Duodenal mucosa (tissue), 2 donors: ENCODE results near the gene FILIP1L.
"Not testable (repeated sequence)": the region's sequence is repeated elsewhere in the genome, so short reads cannot be mapped to it uniquely, and the experiment has no call there.

Experiments
- H3K27ac ChIP-seq: one replicate; pipeline ENCODE4 v1.7.0; 2013; ENCODE audit warnings: low read depth, low read length
- H3K27me3 ChIP-seq, 2 donors: one replicate each; pipeline ENCODE4 v1.7.0; 2013; ENCODE audit warnings: low read length in 2 of 2, control low read depth in 1 of 2; ENCODE audit not compliant: insufficient read depth in 2 of 2, control insufficient read depth in 1 of 2
- H3K36me3 ChIP-seq, 2 donors: one replicate each; pipeline ENCODE4 v1.7.0; 2013; ENCODE audit warnings: low read length in 2 of 2, control low read depth in 1 of 2; ENCODE audit not compliant: insufficient read depth in 2 of 2, control insufficient read depth in 1 of 2
- H3K4me1 ChIP-seq, 2 donors: one replicate each; pipeline ENCODE4 v1.7.0; 2013; ENCODE audit warnings: low read length in 2 of 2, control low read depth in 1 of 2; ENCODE audit not compliant: insufficient read depth in 2 of 2, control insufficient read depth in 1 of 2
- H3K4me3 ChIP-seq, 2 donors: one replicate each; pipeline ENCODE4 v1.7.0; 2013; ENCODE audit warnings: low read length in 2 of 2, low read depth in 1 of 2
- H3K9ac ChIP-seq, 2 donors: one replicate each; pipeline ENCODE4 v1.7.0; 2013; ENCODE audit warnings: low read length in 2 of 2, low read depth in 1 of 2
- H3K9me3 ChIP-seq, 2 donors: one replicate each; pipeline ENCODE4 v1.7.0; 2013; ENCODE audit warnings: low read length in 2 of 2, control low read depth in 1 of 2; ENCODE audit not compliant: control insufficient read depth in 1 of 2

FILIP1L gene

DNA sequence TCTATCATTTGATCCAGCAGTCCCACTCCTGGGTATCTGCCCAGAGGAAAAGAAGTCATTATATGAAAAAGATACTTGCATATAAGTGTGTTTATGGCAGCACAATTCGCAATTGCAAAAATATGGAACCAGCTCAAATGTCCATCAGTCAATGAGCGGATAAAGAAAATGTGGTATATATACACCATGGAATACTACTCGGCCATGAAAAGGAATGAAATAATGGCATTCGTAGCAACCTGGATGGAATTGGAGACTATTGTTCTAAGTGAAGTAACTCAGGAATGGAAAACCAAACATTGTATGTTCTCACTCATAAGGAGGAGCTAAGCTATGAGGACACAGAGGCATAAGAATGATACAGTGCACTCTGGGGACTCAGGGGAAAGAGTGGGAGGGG is 272.4 kb downstream of the FILIP1L start:
- H3K9me3 ChIP-seq, H3K4me3 ChIP-seq, H3K27ac ChIP-seq, H3K9ac ChIP-seq, H3K36me3 ChIP-seq, H3K27me3 ChIP-seq: not testable (repeated sequence)
- peaks cover 10 to 31% of the 10 kb centered on the region in 2 donors for H3K4me1 ChIP-seq

DNA sequence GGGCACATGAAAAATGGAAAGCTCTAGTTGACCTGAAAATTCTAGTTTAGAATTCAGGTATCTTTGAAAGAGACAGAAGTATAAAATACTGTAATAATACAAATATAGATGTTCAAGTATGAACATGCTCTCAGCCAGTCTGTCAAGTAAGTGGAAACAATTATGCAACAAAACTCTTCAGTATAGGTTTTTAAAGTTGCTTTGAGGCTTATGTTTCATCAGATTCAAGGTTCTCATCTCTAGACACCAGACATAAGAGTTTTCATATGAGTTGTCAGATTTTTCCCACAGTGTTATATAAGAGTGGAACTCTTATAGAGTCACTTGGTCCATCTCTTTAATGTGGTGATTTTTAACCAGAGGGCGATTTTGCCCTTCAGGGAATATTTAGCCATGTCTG is 274.7 kb downstream of the FILIP1L start:
- Histone ChIP-seq H3K36me3 (no peaks in the 10 kb centered on the region), H3K27me3 (no peaks in the 10 kb centered on the region), H3K4me3 (no peak overlapping the region), H3K9ac (no peak overlapping the region), H3K9me3 (no peaks in the 10 kb centered on the region), H3K27ac (no peak overlapping the region), H3K4me1 (peaks cover 10 to 31% of the 10 kb centered on the region in 2 donors)

DNA sequence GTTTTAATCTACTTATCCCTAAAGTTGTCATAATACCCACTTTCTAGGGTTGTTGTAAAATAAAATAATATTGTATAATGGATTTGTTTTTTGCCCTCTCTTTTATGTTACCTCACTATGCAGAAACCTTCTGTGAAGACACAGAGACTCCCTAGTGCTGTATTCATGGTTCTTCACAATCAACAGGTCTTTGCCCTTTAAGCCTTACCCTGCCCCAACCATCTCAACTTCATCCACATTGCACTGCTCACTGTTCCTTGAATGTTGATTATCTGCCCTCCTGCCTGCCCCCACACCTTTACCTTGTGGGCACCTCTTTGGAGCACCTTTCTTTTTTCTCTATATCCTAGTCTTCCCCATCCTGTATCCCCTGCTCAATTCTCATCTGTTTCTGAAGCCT is 275.5 kb downstream of the FILIP1L start:
- H3K27ac ChIP-seq, result no peak overlapping the region
- H3K27me3 ChIP-seq, result no peaks in the 10 kb centered on the region
- no peak overlapping the region for H3K9ac ChIP-seq
- H3K36me3 ChIP-seq, result no peaks in the 10 kb centered on the region
- peaks cover 6 to 23% of the 10 kb centered on the region in 2 donors for H3K4me1 ChIP-seq
- H3K9me3 ChIP-seq, result no peaks in the 10 kb centered on the region
- H3K4me3 ChIP-seq, result no peak overlapping the region

DNA sequence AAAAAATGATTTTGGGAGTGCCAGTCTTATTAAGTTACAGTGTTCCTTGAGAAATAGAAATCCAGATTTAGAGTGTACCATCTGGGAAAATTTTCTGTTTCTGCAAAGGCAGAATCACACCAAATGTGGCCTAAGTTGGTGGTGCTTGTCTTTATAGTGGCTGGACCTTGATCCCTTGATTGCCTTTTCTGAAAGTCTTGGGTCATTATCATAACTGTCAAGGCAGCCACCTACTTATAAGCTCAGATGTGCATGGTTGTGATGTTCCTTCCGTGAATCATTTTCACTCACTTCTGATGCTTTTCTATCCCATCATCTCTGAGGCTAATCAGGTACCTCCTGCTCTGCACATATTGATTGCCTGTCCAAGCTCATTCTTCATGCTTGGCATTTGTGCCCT is 276.6 kb downstream of the FILIP1L start:
- H3K9ac ChIP-seq, result no peak overlapping the region
- H3K4me3 ChIP-seq, result no peak overlapping the region
- H3K36me3 ChIP-seq, result no peaks in the 10 kb centered on the region
- peaks cover 6 to 12% of the 10 kb centered on the region in 2 donors for H3K4me1 ChIP-seq
- no peaks in the 10 kb centered on the region for H3K9me3 ChIP-seq
- no peak overlapping the region for H3K27ac ChIP-seq
- H3K27me3 ChIP-seq, result no peaks in the 10 kb centered on the region

DNA sequence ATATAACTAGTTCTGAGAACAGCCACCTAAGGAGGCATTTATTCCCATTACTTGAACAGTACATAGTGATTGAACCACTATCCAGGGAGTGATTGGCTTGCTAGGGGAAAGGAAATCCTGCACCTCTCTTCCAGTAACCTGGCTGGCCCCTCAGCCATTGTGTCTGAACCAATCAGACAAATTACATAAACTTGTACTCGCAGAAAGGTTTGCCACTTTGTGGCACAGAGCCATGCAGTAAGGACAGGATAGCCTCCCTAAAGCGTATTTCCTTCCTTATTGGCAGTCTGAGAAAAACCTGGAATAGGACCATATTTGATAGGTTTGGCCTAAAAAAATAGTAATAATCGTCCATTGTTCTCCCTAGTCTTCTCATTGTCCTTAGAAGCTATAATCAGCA is 277.6 kb downstream of the FILIP1L start:
- Histone ChIP-seq H3K36me3 (no peaks in the 10 kb centered on the region), H3K27me3 (no peaks in the 10 kb centered on the region), H3K9ac (no peak overlapping the region), H3K4me3 (no peak overlapping the region), H3K27ac (no peak overlapping the region), H3K9me3 (no peaks in the 10 kb centered on the region), H3K4me1 (peaks cover 6 to 12% of the 10 kb centered on the region in 2 donors)

DNA sequence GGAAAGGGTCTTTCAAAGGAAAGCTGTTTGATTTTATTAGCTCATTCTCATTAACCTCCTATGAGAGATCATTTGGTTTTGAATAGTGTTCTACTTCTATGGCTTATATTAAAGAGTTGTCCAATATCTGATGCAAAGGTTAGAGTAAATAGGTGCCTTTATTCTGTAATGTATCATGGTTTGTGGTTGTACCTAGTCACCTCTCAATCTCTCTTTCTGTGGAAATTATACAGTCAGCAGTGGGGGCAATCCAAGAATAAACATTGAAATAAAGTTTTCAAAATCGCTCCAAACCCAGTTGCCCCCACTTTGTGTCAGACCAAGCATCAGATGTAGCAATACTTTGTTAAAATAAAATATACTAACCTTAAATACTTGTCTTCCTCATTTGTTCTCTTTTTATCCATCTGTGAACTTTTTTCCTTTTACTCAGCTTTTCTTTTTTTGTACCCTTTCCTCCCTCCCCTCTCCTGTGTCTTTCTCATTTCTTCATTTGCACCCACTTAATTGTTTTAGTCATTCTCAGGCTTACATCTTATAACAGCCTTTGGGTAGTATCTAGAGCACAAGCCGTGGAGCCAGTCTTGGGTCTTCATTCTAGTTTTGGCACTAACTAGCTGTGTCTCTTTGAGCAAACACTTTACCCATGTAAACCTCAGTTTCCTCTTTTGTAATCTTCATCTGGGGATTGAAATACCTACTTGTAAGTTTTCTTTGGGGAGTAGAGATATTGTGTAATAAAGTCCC is 279.9 kb downstream of the FILIP1L start:
- H3K4me3 ChIP-seq, result no peak overlapping the region
- H3K27me3 ChIP-seq, result no peaks in the 10 kb centered on the region
- H3K36me3 ChIP-seq, result no peaks in the 10 kb centered on the region
- no peak overlapping the region for H3K9ac ChIP-seq
- H3K4me1 ChIP-seq, result peaks cover 6 to 12% of the 10 kb centered on the region in 2 donors
- no peaks in the 10 kb centered on the region for H3K9me3 ChIP-seq
- no peak overlapping the region for H3K27ac ChIP-seq

DNA sequence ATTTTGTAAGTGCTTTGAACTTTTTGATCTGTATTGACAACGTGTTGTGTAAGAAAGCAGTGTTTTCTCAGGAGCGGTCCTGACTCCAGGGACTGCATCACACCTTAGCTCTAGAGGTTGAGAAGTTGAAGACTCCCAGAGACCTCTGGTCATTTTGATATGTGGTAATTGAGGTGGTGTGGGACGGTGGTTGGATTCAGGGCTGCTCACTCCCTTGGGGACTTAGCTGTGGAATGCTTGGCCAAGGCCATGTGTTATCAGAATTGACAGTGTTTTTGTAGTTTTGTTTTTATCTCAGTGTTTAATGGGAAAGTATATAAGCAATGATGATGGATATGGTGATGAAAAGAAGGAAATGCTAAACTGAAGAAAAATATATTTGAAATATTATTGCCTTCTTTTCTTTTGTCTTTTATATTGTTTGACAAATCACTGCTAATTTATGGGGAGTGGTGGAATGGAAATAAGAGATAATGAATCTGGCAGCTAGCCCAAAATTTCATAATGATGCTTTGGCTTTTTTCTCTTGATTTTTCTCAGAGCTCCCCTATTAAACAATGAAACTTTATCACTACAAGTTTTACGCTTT is 280.6 kb downstream of the FILIP1L start:
- Histone ChIP-seq H3K4me1 (peaks cover 6 to 12% of the 10 kb centered on the region in 2 donors), H3K27me3 (no peaks in the 10 kb centered on the region), H3K9me3 (no peaks in the 10 kb centered on the region), H3K27ac (no peak overlapping the region), H3K9ac (no peak overlapping the region), H3K36me3 (no peaks in the 10 kb centered on the region), H3K4me3 (no peak overlapping the region)

DNA sequence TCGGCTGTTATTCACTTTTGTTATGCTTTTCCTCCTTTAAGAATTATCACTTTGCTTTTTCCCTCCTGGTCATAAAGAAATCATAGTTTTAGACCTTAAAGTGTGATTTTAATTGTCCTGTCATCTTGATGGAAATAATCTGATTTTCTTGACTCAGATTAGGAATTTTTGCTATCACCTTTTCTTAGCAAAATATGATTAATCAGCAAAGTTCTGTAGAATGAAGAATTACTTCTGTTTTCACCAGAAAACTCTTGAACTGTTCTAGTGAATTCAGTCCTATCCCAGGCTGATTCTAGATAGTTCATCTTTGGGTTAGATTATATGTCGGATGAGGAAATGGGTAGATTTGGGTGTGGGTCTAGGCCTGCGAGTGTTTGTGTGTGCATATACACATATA is 284.5 kb downstream of the FILIP1L start:
- Histone ChIP-seq H3K27me3 (no peaks in the 10 kb centered on the region), H3K4me1 (no peaks in the 10 kb centered on the region), H3K4me3 (no peak overlapping the region), H3K9ac (no peak overlapping the region), H3K9me3 (no peaks in the 10 kb centered on the region), H3K36me3 (no peaks in the 10 kb centered on the region), H3K27ac (no peak overlapping the region)

DNA sequence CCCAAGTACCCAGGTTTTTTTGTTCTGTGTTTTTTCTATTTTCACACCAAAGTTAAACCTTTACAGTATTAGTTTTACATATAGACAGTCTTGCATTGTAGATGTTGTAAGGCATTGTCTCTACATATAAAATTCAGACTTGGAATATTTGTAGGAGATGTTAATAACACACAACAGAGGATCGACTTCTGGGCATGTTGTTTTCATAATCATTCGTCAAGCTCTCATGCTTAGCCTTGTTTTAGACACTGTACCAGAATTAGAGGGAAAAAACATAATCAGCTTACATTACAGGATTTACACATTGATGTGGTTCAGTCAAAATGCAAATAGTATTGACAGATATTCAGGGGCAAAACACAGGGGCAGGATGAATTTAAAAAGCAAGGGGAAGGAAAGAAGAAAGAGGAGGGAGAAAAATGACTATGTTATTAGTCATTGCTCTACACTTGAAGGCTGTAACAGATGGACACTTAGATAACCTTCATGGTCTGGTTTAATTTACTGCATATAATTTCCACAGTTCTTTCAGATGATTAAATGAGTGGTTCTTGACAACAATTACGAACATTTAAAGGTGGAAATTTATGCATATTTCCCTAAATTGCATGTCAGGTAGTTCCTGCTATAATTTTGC is 289.2 kb downstream of the FILIP1L start:
- H3K27me3 ChIP-seq, result no peaks in the 10 kb centered on the region
- H3K4me1 ChIP-seq, result no peaks in the 10 kb centered on the region
- H3K9ac ChIP-seq, result no peak overlapping the region
- H3K4me3 ChIP-seq, result no peak overlapping the region
- H3K27ac ChIP-seq, result no peak overlapping the region
- H3K9me3 ChIP-seq, result no peaks in the 10 kb centered on the region
- H3K36me3 ChIP-seq, result no peaks in the 10 kb centered on the region
